RWPE1 (cell line): Measurements from ENCODE around the gene LELP1.
"Not testable (repeated sequence)": the region's sequence is repeated elsewhere in the genome, so short reads cannot be mapped to it uniquely, and the experiment has no call there.

ENCODE experiments used
- CTCF ChIA-PET: fragments of 350-600 bp; sonication (Branson Sonifier 250); formaldehyde crosslinking; extraction: SDS; loops from one replicate; lab custom pipeline; 2021; lab: Yijun Ruan, JAX
- POLR2A ChIA-PET: fragments of 400-600 bp; formaldehyde crosslinking; extraction: SDS; loops from one replicate; lab custom pipeline; 2020; ENCODE audit warnings: antibody characterized with exemption; ENCODE audit not compliant: low non-redundant PET; lab: Yijun Ruan, JAX
- DNase-seq: peaks from one replicate; pipeline ENCODE4 v3.0.0; 2012; ENCODE audit warnings: low spot score
- H3K27ac ChIP-seq: fragments of 450-650 bp; 2 replicates; pipeline ENCODE4 v1.5.1; 2017
- TF ChIP-seq, protein P1 (sequence below): fragments of 450-650 bp; conservative IDR thresholded peaks from 2 replicates; pipeline ENCODE4 v1.5.1; 2017; ENCODE audit warnings: low read depth, mild to moderate bottlenecking

The LELP1 gene

DNA sequence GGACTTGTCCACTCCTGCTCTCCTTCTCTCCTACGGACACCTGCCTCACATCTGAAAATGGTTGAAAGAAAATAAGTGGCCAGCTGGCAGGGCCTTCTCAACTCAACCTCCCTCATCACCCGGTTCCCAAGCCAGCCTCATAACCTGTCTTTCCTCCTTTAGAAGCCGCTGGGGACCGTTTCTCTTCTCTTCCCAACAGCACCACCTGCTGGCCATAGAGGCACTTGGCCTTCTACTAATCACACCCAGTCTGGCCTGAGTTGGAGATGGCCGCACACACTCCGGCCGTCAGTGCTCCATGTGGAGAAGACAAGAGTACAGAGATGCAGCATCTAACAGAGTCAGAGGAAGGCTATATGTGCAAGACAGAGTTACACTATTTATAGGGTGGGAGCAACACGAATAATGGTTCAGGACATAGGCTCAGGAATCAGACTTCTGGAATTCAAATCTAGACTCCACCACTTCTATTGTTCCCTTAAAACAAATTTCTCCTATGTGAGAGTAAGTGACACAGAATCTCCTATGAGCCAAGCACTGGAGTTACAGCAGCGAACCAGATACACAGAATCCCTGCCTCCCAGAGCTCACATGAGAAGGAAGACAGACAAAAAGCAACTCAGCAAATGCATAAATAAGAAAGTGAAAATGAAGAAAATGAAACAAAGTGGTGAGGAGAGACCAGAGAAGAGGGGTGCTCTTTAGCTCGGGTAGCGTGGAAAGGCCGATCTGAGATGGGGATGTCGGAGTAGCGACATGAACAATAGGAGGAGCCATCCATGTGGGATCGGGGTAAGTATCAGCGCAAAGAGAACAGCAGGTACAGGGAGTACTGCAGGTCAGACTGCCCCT, 20.0 kb downstream of the LELP1 start:
- POLR2A ChIA-PET, H3K27ac ChIP-seq: not testable (repeated sequence)
- peak; percentile 8 for DNase-seq
- CTCF ChIA-PET, result interaction anchor here (0.6 to 1.5 kb wide), 3 partner anchors 31 to 177 kb away, joined by 3 to 4 read pairs (median 3); no protein-coding TSS in a partner anchor
- TF ChIP-seq, protein P1, sequence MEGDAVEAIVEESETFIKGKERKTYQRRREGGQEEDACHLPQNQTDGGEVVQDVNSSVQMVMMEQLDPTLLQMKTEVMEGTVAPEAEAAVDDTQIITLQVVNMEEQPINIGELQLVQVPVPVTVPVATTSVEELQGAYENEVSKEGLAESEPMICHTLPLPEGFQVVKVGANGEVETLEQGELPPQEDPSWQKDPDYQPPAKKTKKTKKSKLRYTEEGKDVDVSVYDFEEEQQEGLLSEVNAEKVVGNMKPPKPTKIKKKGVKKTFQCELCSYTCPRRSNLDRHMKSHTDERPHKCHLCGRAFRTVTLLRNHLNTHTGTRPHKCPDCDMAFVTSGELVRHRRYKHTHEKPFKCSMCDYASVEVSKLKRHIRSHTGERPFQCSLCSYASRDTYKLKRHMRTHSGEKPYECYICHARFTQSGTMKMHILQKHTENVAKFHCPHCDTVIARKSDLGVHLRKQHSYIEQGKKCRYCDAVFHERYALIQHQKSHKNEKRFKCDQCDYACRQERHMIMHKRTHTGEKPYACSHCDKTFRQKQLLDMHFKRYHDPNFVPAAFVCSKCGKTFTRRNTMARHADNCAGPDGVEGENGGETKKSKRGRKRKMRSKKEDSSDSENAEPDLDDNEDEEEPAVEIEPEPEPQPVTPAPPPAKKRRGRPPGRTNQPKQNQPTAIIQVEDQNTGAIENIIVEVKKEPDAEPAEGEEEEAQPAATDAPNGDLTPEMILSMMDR, result peak; percentile 82

DNA sequence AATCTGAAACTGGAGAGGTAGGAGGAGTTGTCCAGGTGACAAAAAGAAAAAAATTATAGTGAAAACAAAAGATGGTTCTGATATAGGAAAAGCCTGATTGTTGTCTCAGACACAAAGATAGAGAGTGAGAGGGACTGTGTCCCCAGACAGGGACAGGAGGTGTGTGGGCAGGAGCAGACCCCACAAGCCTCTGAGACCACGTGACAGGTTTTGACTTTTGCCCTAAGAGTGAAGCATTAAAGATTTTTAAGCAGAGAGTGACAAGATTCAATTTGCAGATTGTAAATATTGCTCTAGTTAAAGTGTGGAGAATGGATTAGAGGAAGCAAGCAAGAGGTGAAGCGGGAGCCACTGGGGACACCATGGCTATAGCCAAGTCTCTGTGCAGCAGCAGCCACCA, 24.6 kb downstream of the LELP1 start:
- no peak overlapping the region for H3K27ac ChIP-seq
- DNase-seq, result no peak
- POLR2A ChIA-PET, result no interaction called here
- CTCF ChIA-PET, result interaction anchor here (0.6 kb wide), 1 partner anchor 130 kb away, joined by 3 read pairs; the partner anchor contains the start of gene S100A9
- TF ChIP-seq, protein P1, result no peak

GRCh38 chr1:153228491-153228890, 25.3 kb downstream of the LELP1 start:
- POLR2A ChIA-PET, result no interaction called here
- TF ChIP-seq, protein P1, result no peak
- CTCF ChIA-PET, result interaction anchor here (0.6 to 0.7 kb wide), 3 partner anchors 58 to 311 kb away, joined by 3 to 4 read pairs (median 3); partner anchors contain the start of gene S100A9
- DNase-seq, result no peak
- no peak overlapping the region for H3K27ac ChIP-seq

GRCh38 chr1:153229076-153229829, 26.0 kb downstream of the LELP1 start:
- TF ChIP-seq, protein P1, result peak; percentile 4; the same call in 1 of the 2 replicates
- DNase-seq, CTCF ChIA-PET, H3K27ac ChIP-seq, POLR2A ChIA-PET: not testable (repeated sequence)

GRCh38 chr1:153231363-153231762, 28.1 kb downstream of the LELP1 start:
- ChIA-PET CTCF (no interaction called here), POLR2A (no interaction called here)
- TF ChIP-seq, protein P1, result no peak
- no peak overlapping the region for H3K27ac ChIP-seq
- peak; percentile 9 for DNase-seq

DNA sequence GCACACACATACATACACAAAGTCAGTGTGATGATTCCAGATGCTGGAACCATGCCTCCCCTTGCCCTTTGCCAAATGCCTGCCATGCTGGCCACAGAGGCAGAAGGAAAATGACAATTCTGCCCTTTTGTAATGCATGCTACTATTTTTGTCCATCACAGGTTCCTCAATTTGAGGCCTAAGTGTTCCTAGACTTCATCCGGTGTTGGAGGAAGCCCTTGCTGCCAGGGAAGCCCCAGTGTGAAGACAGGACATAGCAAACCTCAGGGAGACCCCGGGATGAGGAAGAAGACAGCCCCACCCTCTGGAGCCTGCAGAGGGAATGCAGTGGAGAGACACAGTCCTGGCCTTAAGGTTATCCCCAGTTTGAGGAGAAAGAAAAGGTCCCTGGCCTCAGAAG, 28.6 kb downstream of the LELP1 start:
- no peak for DNase-seq
- CTCF ChIA-PET, result no interaction called here
- TF ChIP-seq, protein P1, result no peak
- POLR2A ChIA-PET, result no interaction called here
- no peak overlapping the region for H3K27ac ChIP-seq
